HepG2 (cell line): ENCODE data around the gene PPP4C. TPM values are rescaled to one million over a fixed set of nuclear protein-coding genes. Genes with fewer than 3 reads are reported as not detected.

Experiments used
- ATAC-seq: fragments of 200-7000 bp; cut with Tn5 transposase; 3 replicates; pipeline ENCODE4 v1.9.1; 2020; ENCODE audit warnings: mild to moderate bottlenecking, moderate library complexity
- BruUV-seq: library from RNA; stranded (reverse); fragments of 400-500 nt; replicated peaks from 2 replicates; lab custom pipeline; 2021; lab: Mats Ljungman, UMichigan
- CTCF ChIA-PET: fragments of 300-600 bp; formaldehyde crosslinking; extraction: SDS; loops from one replicate; lab custom pipeline; 2021; ENCODE audit warnings: low total read pairs, inconsistent platforms, low intra/inter-chr PET ratio; lab: Yijun Ruan, JAX
- POLR2A ChIA-PET: fragments of 350-600 bp; sonication (Branson Sonifier 250); formaldehyde crosslinking; loops from one replicate; lab custom pipeline; 2020; ENCODE audit warnings: antibody characterized with exemption, inconsistent platforms; lab: Yijun Ruan, JAX
- DNase-seq: peaks from one replicate; pipeline ENCODE4 v3.0.0-alpha.2; 2015; ENCODE audit warnings: low spot score
- FAIRE-seq: peaks from 3 replicates; lab custom pipeline; 2011; peaks lifted over from hg19 to GRCh38; lab: Jason Lieb, UNC
- H2AFZ ChIP-seq: one replicate; pipeline ENCODE4 v1.6.1; 2011; ENCODE audit warnings: low read length, inconsistent platforms
- H3K27ac ChIP-seq: fragments of 300-600 bp; 3 replicates; pipeline ENCODE4 v1.8.0; 2011; ENCODE audit warnings: mixed run types, mild to moderate bottlenecking, mixed read lengths, low read length, inconsistent platforms; ENCODE audit not compliant: insufficient read depth; ENCODE audit errors: extremely low read length
- H3K27me3 ChIP-seq, 2 experiments: fragments of 200-600 bp in 1 of 2; 2 replicates in 1 of 2; 3 replicates in 1 of 2; pipeline versions ENCODE4 v1.6.0 to v1.8.0; 2011; ENCODE audit warnings: low read length in 2 of 2, mild to moderate bottlenecking in 2 of 2, moderate library complexity in 2 of 2, inconsistent platforms in 1 of 2; ENCODE audit not compliant: insufficient read depth in 2 of 2, control insufficient read depth in 1 of 2
- H3K36me3 ChIP-seq, 2 experiments: fragments of 200-600 bp in 1 of 2; replicated peaks in 1 of 2; 2 replicates in 1 of 2; 3 replicates in 1 of 2; pipeline versions ENCODE4 v1.5.1 to v1.8.0; 2011; ENCODE audit warnings: low read length in 2 of 2, inconsistent platforms in 1 of 2; ENCODE audit not compliant: insufficient read depth in 2 of 2, control insufficient read depth in 1 of 2
- H3K4me1 ChIP-seq: 2 replicates; pipeline ENCODE4 v1.5.1; 2012; ENCODE audit warnings: low read length, inconsistent platforms; ENCODE audit not compliant: insufficient read depth
- H3K4me2 ChIP-seq: 2 replicates; pipeline ENCODE4 v1.6.0; 2011; ENCODE audit warnings: low read depth, low read length, inconsistent platforms
- H3K4me3 ChIP-seq, 3 experiments: fragments of 200-600 bp in 1 of 3; sonication (generic), shearing (Covaris generic) in 1 of 3; replicated peaks in 1 of 3; 2 replicates each; pipeline ENCODE4 v1.5.1; 2011 to 2016; ENCODE audit warnings: low read length in 3 of 3, inconsistent platforms in 2 of 3, low read depth in 2 of 3, mild to moderate bottlenecking in 2 of 3, control low read depth in 1 of 3, mixed read lengths in 1 of 3; ENCODE audit not compliant: insufficient read depth in 1 of 3
- H3K79me2 ChIP-seq: one replicate; pipeline ENCODE4 v1.6.1; 2011; ENCODE audit warnings: low read length, inconsistent platforms; ENCODE audit not compliant: insufficient read depth
- H3K9ac ChIP-seq: 2 replicates; pipeline ENCODE4 v1.6.0; 2011; ENCODE audit warnings: mild to moderate bottlenecking, low read depth, low read length, inconsistent platforms; ENCODE audit not compliant: insufficient read depth
- H3K9me3 ChIP-seq: 2 replicates; pipeline ENCODE4 v1.5.1; 2012; ENCODE audit warnings: mild to moderate bottlenecking, low read length
- H4K20me1 ChIP-seq: 2 replicates; pipeline ENCODE4 v1.6.0; 2011; ENCODE audit warnings: inconsistent platforms, mild to moderate bottlenecking, low read length, moderate library complexity; ENCODE audit not compliant: insufficient read depth
- FOSL2 ChIP-seq: sonication (generic); formaldehyde crosslinking; IDR thresholded peaks from 2 replicates; pipeline ENCODE4 v1.4.0; 2020; ENCODE audit warnings: missing genetic modification reagents
- FOXJ3 ChIP-seq: sonication (generic); formaldehyde crosslinking; IDR thresholded peaks from 2 replicates; pipeline ENCODE4 v1.4.0; 2020; ENCODE audit warnings: missing genetic modification reagents, mild to moderate bottlenecking, borderline replicate concordance
- GLMP ChIP-seq: sonication (generic); formaldehyde crosslinking; IDR thresholded peaks from 2 replicates; pipeline ENCODE4 v1.9.0; 2021; ENCODE audit warnings: missing genetic modification reagents, mild to moderate bottlenecking, borderline replicate concordance
- MAFF ChIP-seq: IDR thresholded peaks from 2 replicates; pipeline ENCODE4 v1.6.1; 2011; ENCODE audit warnings: low read depth, low read length, improper control_type of control experiment
- MAFK ChIP-seq, 2 experiments: IDR thresholded peaks in 1 of 2; conservative IDR thresholded peaks in 1 of 2; 2 replicates each; pipeline ENCODE4 v1.6.1; 2011; ENCODE audit warnings: improper control_type of control experiment in 2 of 2, low read length in 2 of 2
- MAZ ChIP-seq, 2 experiments: sonication (generic) in 1 of 2; formaldehyde crosslinking in 1 of 2; IDR thresholded peaks; 2 replicates each; pipeline versions ENCODE4 v1.5.0 to v1.6.1; 2012 to 2020; ENCODE audit warnings: low read depth in 2 of 2, mild to moderate bottlenecking in 2 of 2, borderline replicate concordance in 1 of 2, improper control_type of control experiment in 1 of 2, low read length in 1 of 2, missing genetic modification reagents in 1 of 2, moderate library complexity in 1 of 2
- SALL1 ChIP-seq: sonication (generic); formaldehyde crosslinking; IDR thresholded peaks from 2 replicates; pipeline ENCODE4 v1.8.0; 2022; ENCODE audit warnings: mild to moderate bottlenecking, missing genetic modification reagents
- THRA ChIP-seq: sonication (generic); formaldehyde crosslinking; IDR thresholded peaks from 2 replicates; pipeline ENCODE4 v1.4.0; 2020; ENCODE audit warnings: missing genetic modification reagents, borderline replicate concordance
- ZBTB43 ChIP-seq: sonication (generic); formaldehyde crosslinking; conservative IDR thresholded peaks from 2 replicates; pipeline ENCODE4 v1.4.0; 2020; ENCODE audit warnings: missing genetic modification reagents
- ZNF564 ChIP-seq: sonication (generic); formaldehyde crosslinking; IDR thresholded peaks from 2 replicates; pipeline ENCODE4 v1.8.1; 2023; ENCODE audit warnings: mild to moderate bottlenecking, missing genetic modification reagents
- WGBS: methylation state at CpG from one replicate; pipeline ENCODE4 v1.1.6; 2017; ENCODE audit warnings: low lambda C conversion rate; 5-methylcytosine and 5-hydroxymethylcytosine counted together
- in situ Hi-C: cut with HindIII; loops from 2 replicates; pipeline ENCODE4 v1.10.0; 2017; ENCODE audit warnings: low pct_unique_long_range_greater_than_20kb; ENCODE audit not compliant: extremely low pct_ligation_motif_present
- intact Hi-C: fragments of 100-400 bp; cut with micrococcal nuclease; formaldehyde crosslinking; loops from one replicate; pipeline ENCODE4 v1.10.0; 2022; ENCODE audit not compliant: unreplicated experiment
- polyA plus RNA-seq, 8 experiments: library from polyadenylated mRNA; depleted of rRNA in 3 of 8; stranded (reverse) in 7 of 8; unstranded in 1 of 8; fragments of >200 nt; fragmentation: Illumina TruSeq in 4 of 8; extraction: Trizol in 4 of 8; gene quantifications; 2 replicates each; pipeline versions ENCODE4 v1.2.1 to v1.2.3, GENCODE V29; 2011 to 2016; ENCODE audit warnings: low read depth in 4 of 8, missing spikeins in 1 of 8, mixed read lengths in 1 of 8; ENCODE audit not compliant: insufficient read depth in 1 of 8
- total RNA-seq, 5 experiments: library from RNA; depleted of rRNA; stranded (reverse); fragments of >200 nt; fragmentation: Illumina TruSeq; extraction: Trizol; gene quantifications; 2 replicates each; pipeline ENCODE4 v1.2.3, GENCODE V29; 2016; ENCODE audit warnings: low read depth in 1 of 5

PPP4C gene
- total and polyA plus RNA-seq, 2 of the 13 experiments (the other 11 are each of a cell fraction or from before 2014, with no cell fraction given) = 176 to 220 TPM

- no peaks in the 10 kb centered on the region for H3K79me2 ChIP-seq
- CTCF ChIA-PET = no interaction called here
- WGBS = 16% methylated on average over 13 of the region's 13 CpGs
- in situ Hi-C loops (no loop called here), intact Hi-C loops (no loop called here)
- H3K9me3 ChIP-seq = no peaks in the 10 kb centered on the region
- no peaks in the 10 kb centered on the region; the same call in 1 of the 2 replicates for H4K20me1 ChIP-seq
- no peaks in the 10 kb centered on the region for H3K36me3 ChIP-seq
- no TSS peak for BruUV-seq
- H3K4me1 ChIP-seq = peaks cover 18% of the 10 kb centered on the region
- DNase-seq (no peak), FAIRE-seq (no peak), ATAC-seq (peak; percentile 7; the same call in 2 of the 3 replicates)
- no peak overlapping the region for H3K27ac ChIP-seq
- no peak overlapping the region for H3K9ac ChIP-seq
- H3K4me2 ChIP-seq = no peak overlapping the region
- H2AFZ ChIP-seq = no peak overlapping the region
- no peak overlapping the region for H3K4me3 ChIP-seq
- POLR2A ChIA-PET = no interaction called here
- TF ChIP-seq THRA (no peak), MAZ (IDR thresholded peaks at IDR 0.05; ENCODE audit: borderline replicate concordance, low read depth, low read length) (0 out of 2 replicates have a peak, but pooled peaks have one; percentile 12), MAZ (CRISPR knock-in tag; IDR thresholded peaks at IDR 0.05; ENCODE audit: low read depth) (no peak), FOSL2 (no peak), ZBTB43 (CRISPR knock-in tag) (no peak), ZNF564 (CRISPR knock-in tag) (0 out of 2 replicates have a peak, but pooled peaks have one; percentile 8), GLMP (CRISPR knock-in tag) (no peak), SALL1 (CRISPR knock-in tag) (no peak), MAFK (conservative IDR thresholded peaks at IDR 0.05 in 1 of 2, IDR thresholded peaks at IDR 0.05 in 1 of 2; ENCODE audit: low read length in 2 of 2) (peak; percentile 6 to 27; a peak in 1 of 4 replicates), FOXJ3 (CRISPR knock-in tag) (no peak), MAFF (0 out of 2 replicates have a peak, but pooled peaks have one; percentile 10)
- peaks cover 40 to 89% of the 10 kb centered on the region in 2 experiments for H3K27me3 ChIP-seq
Measured at GRCh38 chr16:30027588-30028437, 48.0 kb upstream of the PPP4C start.
